ENCODE results near the gene ANTXR1. TPM values are rescaled to one million over a fixed set of nuclear protein-coding genes. Genes with fewer than 3 reads are reported as not detected.

The ANTXR1 gene
- total and polyA plus RNA-seq, 9 of the 15 experiments (the other 6 are each of a cell fraction or from before 2014, with no cell fraction given), result 0.07 to 1.00 (median 0.54) TPM

DNA sequence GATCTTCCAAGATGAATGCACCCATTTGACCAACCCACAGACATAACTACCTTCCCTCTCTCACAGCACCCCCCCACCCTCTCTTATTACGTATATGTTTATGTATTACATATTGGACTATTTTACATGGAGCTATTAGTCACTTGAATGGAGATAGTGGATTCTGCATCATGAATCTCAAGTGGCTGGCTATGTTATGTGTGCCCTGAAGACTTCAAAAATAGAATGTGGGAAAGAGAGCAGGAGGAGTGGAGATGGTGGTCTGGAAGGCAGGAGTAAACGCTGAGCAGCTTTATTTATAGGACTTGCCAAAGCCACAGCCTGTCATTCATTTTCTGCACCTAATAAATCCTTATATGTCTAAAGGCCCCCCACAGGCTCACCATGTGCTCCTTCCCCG lies 4.9 kb downstream of the ANTXR1 start:
- Histone ChIP-seq H3K4me3 (no peak overlapping the region), H3K9me3 (replicated peaks; ENCODE audit: control insufficient read depth, insufficient read depth, low read depth, low read length) (no peaks in the 10 kb centered on the region), H3K27ac (ENCODE audit: extremely low read depth, low read depth, low read length) (no peak overlapping the region), H3K4me2 (ENCODE audit: insufficient read depth, low read length) (no peak overlapping the region), H4K20me1 (replicated peaks; ENCODE audit: control insufficient read depth, insufficient read depth, low read length) (no peaks in the 10 kb centered on the region; the same call in 1 of the 2 replicates), H3K4me1 (replicated peaks in 1 of 2; ENCODE audit: control insufficient read depth in 2 of 2, insufficient read depth in 2 of 2, low read length in 2 of 2) (peaks cover 3 to 10% of the 10 kb centered on the region in 2 experiments; a peak in 3 of 5 replicates), H2AFZ (ENCODE audit: low read depth, low read length) (no peak overlapping the region), H3K36me3 (ENCODE audit: control insufficient read depth, insufficient read depth, low read length) (no peaks in the 10 kb centered on the region), H3K79me2 (ENCODE audit: control insufficient read depth, insufficient read depth, low read length) (no peaks in the 10 kb centered on the region), H3K9me1 (ENCODE audit: control insufficient read depth, insufficient read depth, low read length) (no peaks in the 10 kb centered on the region), H3K9ac (ENCODE audit: insufficient read depth in 1 of 2, low read depth in 2 of 2, low read length in 2 of 2) (no peak overlapping the region), H3K27me3 (ENCODE audit: control insufficient read depth in 2 of 2, insufficient read depth in 2 of 2, low read length in 2 of 2) (peaks cover 14 to 24% of the 10 kb centered on the region in 2 experiments; a peak in 3 of 5 replicates)
- DNase-seq (ENCODE audit: extremely low read depth in 1 of 4, low spot score in 3 of 4) (no peak), FAIRE-seq (no peak), ATAC-seq (no peak)
- POLR2A ChIA-PET, result interaction anchor here (0.9 kb wide), 1 partner anchor 12 kb away, joined by 3 read pairs; no protein-coding TSS in a partner anchor
- no TSS peak for BruUV-seq (replicated peaks)
- intact Hi-C loops (cut with micrococcal nuclease) (no loop called here), in situ Hi-C loops (cut with MboI) (no loop called here)
- CTCF ChIA-PET (ENCODE audit: low intra/inter-chr PET ratio), result no interaction called here
- 2% methylated on average over 3 of the region's 3 CpGs for WGBS (ENCODE audit: insufficient coverage, low coverage, missing lambda C conversion rate)
- no peak for TF ChIP-seq ARID2 (IDR thresholded peaks at IDR 0.05)
- TF ChIP-seq MYNN (IDR thresholded peaks at IDR 0.05), result no peak
- no peak for TF ChIP-seq MYNN (CRISPR knock-in tag; IDR thresholded peaks at IDR 0.05)
- TF ChIP-seq ZNF23 (CRISPR knock-in tag; IDR thresholded peaks at IDR 0.05), result no peak
- TF ChIP-seq NFATC3 (IDR thresholded peaks at IDR 0.05), result no peak
- no peak for TF ChIP-seq TAL1 (IDR thresholded peaks at IDR 0.05)
- TF ChIP-seq ZNF780A (CRISPR knock-in tag; IDR thresholded peaks at IDR 0.05), result no peak
- TF ChIP-seq PHB (CRISPR knock-in tag; IDR thresholded peaks at IDR 0.05), result no peak
- no peak for TF ChIP-seq XRCC4 (IDR thresholded peaks at IDR 0.05; ENCODE audit: extremely low read depth, insufficient read depth, insufficient read length)
- no peak for TF ChIP-seq ASH1L (IDR thresholded peaks at IDR 0.05; ENCODE audit: borderline replicate concordance, low read depth, partially characterized antibody)
- TF ChIP-seq, protein P1, sequence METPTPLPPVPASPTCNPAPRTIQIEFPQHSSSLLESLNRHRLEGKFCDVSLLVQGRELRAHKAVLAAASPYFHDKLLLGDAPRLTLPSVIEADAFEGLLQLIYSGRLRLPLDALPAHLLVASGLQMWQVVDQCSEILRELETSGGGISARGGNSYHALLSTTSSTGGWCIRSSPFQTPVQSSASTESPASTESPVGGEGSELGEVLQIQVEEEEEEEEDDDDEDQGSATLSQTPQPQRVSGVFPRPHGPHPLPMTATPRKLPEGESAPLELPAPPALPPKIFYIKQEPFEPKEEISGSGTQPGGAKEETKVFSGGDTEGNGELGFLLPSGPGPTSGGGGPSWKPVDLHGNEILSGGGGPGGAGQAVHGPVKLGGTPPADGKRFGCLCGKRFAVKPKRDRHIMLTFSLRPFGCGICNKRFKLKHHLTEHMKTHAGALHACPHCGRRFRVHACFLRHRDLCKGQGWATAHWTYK (CRISPR knock-in tag; IDR thresholded peaks at IDR 0.05), result no peak
- TF ChIP-seq, protein P2, sequence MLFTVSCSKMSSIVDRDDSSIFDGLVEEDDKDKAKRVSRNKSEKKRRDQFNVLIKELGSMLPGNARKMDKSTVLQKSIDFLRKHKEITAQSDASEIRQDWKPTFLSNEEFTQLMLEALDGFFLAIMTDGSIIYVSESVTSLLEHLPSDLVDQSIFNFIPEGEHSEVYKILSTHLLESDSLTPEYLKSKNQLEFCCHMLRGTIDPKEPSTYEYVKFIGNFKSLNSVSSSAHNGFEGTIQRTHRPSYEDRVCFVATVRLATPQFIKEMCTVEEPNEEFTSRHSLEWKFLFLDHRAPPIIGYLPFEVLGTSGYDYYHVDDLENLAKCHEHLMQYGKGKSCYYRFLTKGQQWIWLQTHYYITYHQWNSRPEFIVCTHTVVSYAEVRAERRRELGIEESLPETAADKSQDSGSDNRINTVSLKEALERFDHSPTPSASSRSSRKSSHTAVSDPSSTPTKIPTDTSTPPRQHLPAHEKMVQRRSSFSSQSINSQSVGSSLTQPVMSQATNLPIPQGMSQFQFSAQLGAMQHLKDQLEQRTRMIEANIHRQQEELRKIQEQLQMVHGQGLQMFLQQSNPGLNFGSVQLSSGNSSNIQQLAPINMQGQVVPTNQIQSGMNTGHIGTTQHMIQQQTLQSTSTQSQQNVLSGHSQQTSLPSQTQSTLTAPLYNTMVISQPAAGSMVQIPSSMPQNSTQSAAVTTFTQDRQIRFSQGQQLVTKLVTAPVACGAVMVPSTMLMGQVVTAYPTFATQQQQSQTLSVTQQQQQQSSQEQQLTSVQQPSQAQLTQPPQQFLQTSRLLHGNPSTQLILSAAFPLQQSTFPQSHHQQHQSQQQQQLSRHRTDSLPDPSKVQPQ (CRISPR knock-in tag; IDR thresholded peaks at IDR 0.05; ENCODE audit: borderline replicate concordance), result no peak
- TF ChIP-seq, protein P3, sequence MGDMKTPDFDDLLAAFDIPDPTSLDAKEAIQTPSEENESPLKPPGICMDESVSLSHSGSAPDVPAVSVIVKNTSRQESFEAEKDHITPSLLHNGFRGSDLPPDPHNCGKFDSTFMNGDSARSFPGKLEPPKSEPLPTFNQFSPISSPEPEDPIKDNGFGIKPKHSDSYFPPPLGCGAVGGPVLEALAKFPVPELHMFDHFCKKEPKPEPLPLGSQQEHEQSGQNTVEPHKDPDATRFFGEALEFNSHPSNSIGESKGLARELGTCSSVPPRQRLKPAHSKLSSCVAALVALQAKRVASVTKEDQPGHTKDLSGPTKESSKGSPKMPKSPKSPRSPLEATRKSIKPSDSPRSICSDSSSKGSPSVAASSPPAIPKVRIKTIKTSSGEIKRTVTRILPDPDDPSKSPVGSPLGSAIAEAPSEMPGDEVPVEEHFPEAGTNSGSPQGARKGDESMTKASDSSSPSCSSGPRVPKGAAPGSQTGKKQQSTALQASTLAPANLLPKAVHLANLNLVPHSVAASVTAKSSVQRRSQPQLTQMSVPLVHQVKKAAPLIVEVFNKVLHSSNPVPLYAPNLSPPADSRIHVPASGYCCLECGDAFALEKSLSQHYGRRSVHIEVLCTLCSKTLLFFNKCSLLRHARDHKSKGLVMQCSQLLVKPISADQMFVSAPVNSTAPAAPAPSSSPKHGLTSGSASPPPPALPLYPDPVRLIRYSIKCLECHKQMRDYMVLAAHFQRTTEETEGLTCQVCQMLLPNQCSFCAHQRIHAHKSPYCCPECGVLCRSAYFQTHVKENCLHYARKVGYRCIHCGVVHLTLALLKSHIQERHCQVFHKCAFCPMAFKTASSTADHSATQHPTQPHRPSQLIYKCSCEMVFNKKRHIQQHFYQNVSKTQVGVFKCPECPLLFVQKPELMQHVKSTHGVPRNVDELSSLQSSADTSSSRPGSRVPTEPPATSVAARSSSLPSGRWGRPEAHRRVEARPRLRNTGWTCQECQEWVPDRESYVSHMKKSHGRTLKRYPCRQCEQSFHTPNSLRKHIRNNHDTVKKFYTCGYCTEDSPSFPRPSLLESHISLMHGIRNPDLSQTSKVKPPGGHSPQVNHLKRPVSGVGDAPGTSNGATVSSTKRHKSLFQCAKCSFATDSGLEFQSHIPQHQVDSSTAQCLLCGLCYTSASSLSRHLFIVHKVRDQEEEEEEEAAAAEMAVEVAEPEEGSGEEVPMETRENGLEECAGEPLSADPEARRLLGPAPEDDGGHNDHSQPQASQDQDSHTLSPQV (IDR thresholded peaks at IDR 0.05), result no peak
- no peak for TF ChIP-seq RNF2 (IDR thresholded peaks at IDR 0.05)
- no peak for TF ChIP-seq POLR2H (tag; IDR thresholded peaks at IDR 0.05; ENCODE audit: low read depth)
- TF ChIP-seq NR1H2 (CRISPR knock-in tag; IDR thresholded peaks at IDR 0.05), result no peak
- TF ChIP-seq, protein P4, sequence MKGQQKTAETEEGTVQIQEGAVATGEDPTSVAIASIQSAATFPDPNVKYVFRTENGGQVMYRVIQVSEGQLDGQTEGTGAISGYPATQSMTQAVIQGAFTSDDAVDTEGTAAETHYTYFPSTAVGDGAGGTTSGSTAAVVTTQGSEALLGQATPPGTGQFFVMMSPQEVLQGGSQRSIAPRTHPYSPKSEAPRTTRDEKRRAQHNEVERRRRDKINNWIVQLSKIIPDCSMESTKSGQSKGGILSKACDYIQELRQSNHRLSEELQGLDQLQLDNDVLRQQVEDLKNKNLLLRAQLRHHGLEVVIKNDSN (CRISPR knock-in tag; IDR thresholded peaks at IDR 0.05), result no peak
